Measurements from ENCODE around the gene ANKH. TPM values are rescaled to one million over a fixed set of nuclear protein-coding genes. Genes with fewer than 3 reads are reported as not detected.

ANKH gene
- total and polyA plus RNA-seq, 10 of the 15 experiments (the other 5 are each of a cell fraction or from before 2014, with no cell fraction given), result 2.1 to 43.9 (median 14.4) TPM

DNA sequence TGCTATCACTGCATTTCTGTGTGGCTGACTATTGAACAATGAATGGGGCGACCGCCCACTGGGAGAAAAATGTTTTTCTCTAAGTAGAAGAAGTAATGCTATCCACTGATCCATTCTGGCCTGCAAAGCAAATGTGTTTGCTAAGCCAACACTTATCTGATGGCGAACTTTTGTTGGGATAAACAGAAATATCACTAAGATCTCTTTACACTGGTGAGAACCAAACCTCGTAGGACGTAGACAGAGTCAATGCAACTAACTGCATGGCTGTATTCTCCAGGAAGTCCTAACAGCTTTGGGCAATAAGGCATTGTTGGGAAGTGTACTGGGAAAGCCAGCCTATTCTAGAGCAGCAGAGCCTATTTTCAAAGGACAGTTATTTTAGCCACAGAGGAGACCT lies 77.7 kb downstream of the ANKH start (continued):
- TF ChIP-seq, protein P1, sequence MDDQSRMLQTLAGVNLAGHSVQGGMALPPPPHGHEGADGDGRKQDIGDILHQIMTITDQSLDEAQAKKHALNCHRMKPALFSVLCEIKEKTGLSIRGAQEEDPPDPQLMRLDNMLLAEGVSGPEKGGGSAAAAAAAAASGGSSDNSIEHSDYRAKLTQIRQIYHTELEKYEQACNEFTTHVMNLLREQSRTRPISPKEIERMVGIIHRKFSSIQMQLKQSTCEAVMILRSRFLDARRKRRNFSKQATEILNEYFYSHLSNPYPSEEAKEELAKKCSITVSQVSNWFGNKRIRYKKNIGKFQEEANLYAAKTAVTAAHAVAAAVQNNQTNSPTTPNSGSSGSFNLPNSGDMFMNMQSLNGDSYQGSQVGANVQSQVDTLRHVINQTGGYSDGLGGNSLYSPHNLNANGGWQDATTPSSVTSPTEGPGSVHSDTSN (IDR thresholded peaks at IDR 0.05; ENCODE audit: insufficient replicate concordance, low read depth, low read length), result no peak
- TF ChIP-seq SREBF2 (IDR thresholded peaks at IDR 0.05; ENCODE audit: low read length) (no peak), SMAD5 (IDR thresholded peaks at IDR 0.05; ENCODE audit: low read depth) (no peak)
- TF ChIP-seq, protein P2, sequence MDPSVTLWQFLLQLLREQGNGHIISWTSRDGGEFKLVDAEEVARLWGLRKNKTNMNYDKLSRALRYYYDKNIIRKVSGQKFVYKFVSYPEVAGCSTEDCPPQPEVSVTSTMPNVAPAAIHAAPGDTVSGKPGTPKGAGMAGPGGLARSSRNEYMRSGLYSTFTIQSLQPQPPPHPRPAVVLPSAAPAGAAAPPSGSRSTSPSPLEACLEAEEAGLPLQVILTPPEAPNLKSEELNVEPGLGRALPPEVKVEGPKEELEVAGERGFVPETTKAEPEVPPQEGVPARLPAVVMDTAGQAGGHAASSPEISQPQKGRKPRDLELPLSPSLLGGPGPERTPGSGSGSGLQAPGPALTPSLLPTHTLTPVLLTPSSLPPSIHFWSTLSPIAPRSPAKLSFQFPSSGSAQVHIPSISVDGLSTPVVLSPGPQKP (IDR thresholded peaks at IDR 0.05; ENCODE audit: low read depth, low read length), result no peak

DNA sequence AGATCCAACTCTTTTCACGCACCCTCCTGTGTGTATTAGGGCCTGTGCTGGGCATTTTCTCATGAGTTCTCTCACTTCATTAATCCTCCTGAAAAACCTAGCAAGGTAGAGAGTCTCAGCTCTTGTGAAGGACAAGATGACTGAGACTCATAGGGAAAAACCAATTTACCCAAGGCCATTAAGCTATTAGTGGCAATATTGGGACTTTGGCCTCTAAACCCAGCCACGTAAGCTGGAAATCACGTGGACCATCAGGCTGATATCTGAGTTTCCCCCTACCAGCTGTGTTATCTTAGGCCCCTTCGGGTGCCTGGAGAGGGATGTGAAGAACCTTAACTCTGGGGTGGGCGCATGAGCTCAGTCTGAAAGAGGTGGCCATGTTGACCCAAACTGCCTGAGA lies 80.7 kb downstream of the ANKH start:
- ATAC-seq, result no peak
- ChIA-PET POLR2A (interaction anchor here (0.6 to 0.7 kb wide), 2 partner anchors 19 to 231 kb away, joined by 3 to 4 read pairs; no protein-coding TSS in a partner anchor), CTCF (interaction anchor here (1.8 to 1.9 kb wide), 2 partner anchors 11 to 213 kb away, joined by 5 read pairs; no protein-coding TSS in a partner anchor)
- no peak for TF ChIP-seq KAT2A (conservative IDR thresholded peaks at IDR 0.05; ENCODE audit: control insufficient read depth, low read depth, low read length)
- no peak for TF ChIP-seq NR2F1 (conservative IDR thresholded peaks at IDR 0.05)
- TF ChIP-seq, protein P3, sequence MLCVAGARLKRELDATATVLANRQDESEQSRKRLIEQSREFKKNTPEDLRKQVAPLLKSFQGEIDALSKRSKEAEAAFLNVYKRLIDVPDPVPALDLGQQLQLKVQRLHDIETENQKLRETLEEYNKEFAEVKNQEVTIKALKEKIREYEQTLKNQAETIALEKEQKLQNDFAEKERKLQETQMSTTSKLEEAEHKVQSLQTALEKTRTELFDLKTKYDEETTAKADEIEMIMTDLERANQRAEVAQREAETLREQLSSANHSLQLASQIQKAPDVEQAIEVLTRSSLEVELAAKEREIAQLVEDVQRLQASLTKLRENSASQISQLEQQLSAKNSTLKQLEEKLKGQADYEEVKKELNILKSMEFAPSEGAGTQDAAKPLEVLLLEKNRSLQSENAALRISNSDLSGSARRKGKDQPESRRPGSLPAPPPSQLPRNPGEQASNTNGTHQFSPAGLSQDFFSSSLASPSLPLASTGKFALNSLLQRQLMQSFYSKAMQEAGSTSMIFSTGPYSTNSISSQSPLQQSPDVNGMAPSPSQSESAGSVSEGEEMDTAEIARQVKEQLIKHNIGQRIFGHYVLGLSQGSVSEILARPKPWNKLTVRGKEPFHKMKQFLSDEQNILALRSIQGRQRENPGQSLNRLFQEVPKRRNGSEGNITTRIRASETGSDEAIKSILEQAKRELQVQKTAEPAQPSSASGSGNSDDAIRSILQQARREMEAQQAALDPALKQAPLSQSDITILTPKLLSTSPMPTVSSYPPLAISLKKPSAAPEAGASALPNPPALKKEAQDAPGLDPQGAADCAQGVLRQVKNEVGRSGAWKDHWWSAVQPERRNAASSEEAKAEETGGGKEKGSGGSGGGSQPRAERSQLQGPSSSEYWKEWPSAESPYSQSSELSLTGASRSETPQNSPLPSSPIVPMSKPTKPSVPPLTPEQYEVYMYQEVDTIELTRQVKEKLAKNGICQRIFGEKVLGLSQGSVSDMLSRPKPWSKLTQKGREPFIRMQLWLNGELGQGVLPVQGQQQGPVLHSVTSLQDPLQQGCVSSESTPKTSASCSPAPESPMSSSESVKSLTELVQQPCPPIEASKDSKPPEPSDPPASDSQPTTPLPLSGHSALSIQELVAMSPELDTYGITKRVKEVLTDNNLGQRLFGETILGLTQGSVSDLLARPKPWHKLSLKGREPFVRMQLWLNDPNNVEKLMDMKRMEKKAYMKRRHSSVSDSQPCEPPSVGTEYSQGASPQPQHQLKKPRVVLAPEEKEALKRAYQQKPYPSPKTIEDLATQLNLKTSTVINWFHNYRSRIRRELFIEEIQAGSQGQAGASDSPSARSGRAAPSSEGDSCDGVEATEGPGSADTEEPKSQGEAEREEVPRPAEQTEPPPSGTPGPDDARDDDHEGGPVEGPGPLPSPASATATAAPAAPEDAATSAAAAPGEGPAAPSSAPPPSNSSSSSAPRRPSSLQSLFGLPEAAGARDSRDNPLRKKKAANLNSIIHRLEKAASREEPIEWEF (IDR thresholded peaks at IDR 0.05; ENCODE audit: insufficient replicate concordance, low read depth, low read length), result no peak
- TF ChIP-seq KDM1A (IDR thresholded peaks at IDR 0.05; ENCODE audit: borderline replicate concordance), result no peak
- TF ChIP-seq FOXM1 (IDR thresholded peaks at IDR 0.05; ENCODE audit: low read depth, low read length), result no peak
- TF ChIP-seq, protein P4, sequence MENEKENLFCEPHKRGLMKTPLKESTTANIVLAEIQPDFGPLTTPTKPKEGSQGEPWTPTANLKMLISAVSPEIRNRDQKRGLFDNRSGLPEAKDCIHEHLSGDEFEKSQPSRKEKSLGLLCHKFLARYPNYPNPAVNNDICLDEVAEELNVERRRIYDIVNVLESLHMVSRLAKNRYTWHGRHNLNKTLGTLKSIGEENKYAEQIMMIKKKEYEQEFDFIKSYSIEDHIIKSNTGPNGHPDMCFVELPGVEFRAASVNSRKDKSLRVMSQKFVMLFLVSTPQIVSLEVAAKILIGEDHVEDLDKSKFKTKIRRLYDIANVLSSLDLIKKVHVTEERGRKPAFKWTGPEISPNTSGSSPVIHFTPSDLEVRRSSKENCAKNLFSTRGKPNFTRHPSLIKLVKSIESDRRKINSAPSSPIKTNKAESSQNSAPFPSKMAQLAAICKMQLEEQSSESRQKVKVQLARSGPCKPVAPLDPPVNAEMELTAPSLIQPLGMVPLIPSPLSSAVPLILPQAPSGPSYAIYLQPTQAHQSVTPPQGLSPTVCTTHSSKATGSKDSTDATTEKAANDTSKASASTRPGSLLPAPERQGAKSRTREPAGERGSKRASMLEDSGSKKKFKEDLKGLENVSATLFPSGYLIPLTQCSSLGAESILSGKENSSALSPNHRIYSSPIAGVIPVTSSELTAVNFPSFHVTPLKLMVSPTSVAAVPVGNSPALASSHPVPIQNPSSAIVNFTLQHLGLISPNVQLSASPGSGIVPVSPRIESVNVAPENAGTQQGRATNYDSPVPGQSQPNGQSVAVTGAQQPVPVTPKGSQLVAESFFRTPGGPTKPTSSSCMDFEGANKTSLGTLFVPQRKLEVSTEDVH (IDR thresholded peaks at IDR 0.05; ENCODE audit: low read depth, partially characterized antibody), result no peak
- TF ChIP-seq TCF7 (IDR thresholded peaks at IDR 0.05; ENCODE audit: borderline replicate concordance), result no peak
- TF ChIP-seq EZH2 (IDR thresholded peaks at IDR 0.05; ENCODE audit: borderline replicate concordance, control insufficient read depth, low read depth, low read length), result no peak

More for the DNA sequence above, 80.7 kb downstream of the ANKH start:
- Histone ChIP-seq H3K9ac (ENCODE audit: control insufficient read depth, insufficient read depth, low read length) (no peak overlapping the region), H3K4me2 (ENCODE audit: control insufficient read depth, insufficient read depth) (no peak overlapping the region), H3K36me3 (ENCODE audit: control insufficient read depth in 2 of 2, insufficient read depth in 2 of 2, low read length in 1 of 2) (no peaks in the 10 kb centered on the region), H3K27ac (ENCODE audit: control insufficient read depth, insufficient read depth) (no peak overlapping the region), H3K4me3 (no peak overlapping the region), H2AFZ (ENCODE audit: control insufficient read depth, low read depth, low read length) (no peak overlapping the region), H3K4me1 (ENCODE audit: control insufficient read depth, insufficient read depth, low read length) (no peaks in the 10 kb centered on the region), H4K20me1 (ENCODE audit: control insufficient read depth, insufficient read depth) (no peaks in the 10 kb centered on the region), H3K9me3 (replicated peaks; ENCODE audit: control insufficient read depth, insufficient read depth, low read length) (no peaks in the 10 kb centered on the region), H3K27me3 (replicated peaks in 1 of 2; ENCODE audit: control insufficient read depth in 2 of 2, insufficient read depth in 2 of 2, low read length in 1 of 2) (no peaks in the 10 kb centered on the region), H3K79me2 (ENCODE audit: control insufficient read depth, insufficient read depth, low read length) (no peaks in the 10 kb centered on the region)
- DNase-seq (ENCODE audit: low read depth, low spot score), result no peak
- in situ Hi-C loops (cut with MboI) (no loop called here), intact Hi-C loops (cut with micrococcal nuclease; ENCODE audit: unreplicated experiment) (no loop called here)
- WGBS (ENCODE audit: insufficient coverage, insufficient replicate concordance, low lambda C conversion rate, missing lambda C conversion rate), result 97% methylated on average over 5 of the region's 5 CpGs
- no TSS peak for BruUV-seq (replicated peaks)
- no peak for FAIRE-seq
- ChIA-PET RAD21 (ENCODE audit: unreplicated experiment) (no interaction called here), SMC1A (ENCODE audit: uncharacterized antibody, unreplicated experiment) (interaction anchor here (0.8 to 0.9 kb wide), 2 partner anchors 10 to 26 kb away, joined by 3 read pairs; no protein-coding TSS in a partner anchor)

Measured in GM12878 (cell line).